Caco-2 (cell line): ENCODE data around the gene PPFIA3. TPM values are rescaled to one million over a fixed set of nuclear protein-coding genes. Genes with fewer than 3 reads are reported as not detected.

Experiments used
- BruUV-seq: library from RNA; stranded (reverse); fragments of 400-500 nt; replicated peaks from 2 replicates; lab custom pipeline; 2021; lab: Mats Ljungman, UMichigan
- CTCF ChIA-PET: fragments of 300-600 bp; sonication (Branson Sonifier 250); formaldehyde crosslinking; loops from one replicate; lab custom pipeline; 2022; ENCODE audit warnings: antibody characterized with exemption; lab: Charles Lee
- POLR2A ChIA-PET: fragments of 300-600 bp; sonication (Branson Sonifier 250); formaldehyde crosslinking; loops from one replicate; lab custom pipeline; 2022; ENCODE audit warnings: antibody characterized with exemption; lab: Charles Lee
- DNase-seq, 2 experiments: peaks; one replicate each; pipeline versions ENCODE4 v3.0.0 to v3.0.0-alpha.2; 2020 to 2022
- H3K27me3 ChIP-seq: replicated peaks from 2 replicates; pipeline ENCODE4 v1.6.0; 2011; ENCODE audit warnings: low read length; ENCODE audit not compliant: control insufficient read depth, insufficient read depth
- H3K36me3 ChIP-seq: 2 replicates; pipeline ENCODE4 v1.5.1; 2011; ENCODE audit warnings: low read length; ENCODE audit not compliant: control insufficient read depth, insufficient read depth
- H3K4me1 ChIP-seq: fragments of 250-450 bp; sonication (Bioruptor Pico); 2 replicates; pipeline ENCODE4 v1.5.1; 2020; ENCODE audit warnings: mild to moderate bottlenecking
- H3K4me3 ChIP-seq: 2 replicates; pipeline ENCODE4 v1.5.1; 2011; ENCODE audit warnings: low read depth, mild to moderate bottlenecking, control low read depth, low read length
- H3K9me3 ChIP-seq: fragments of 250-450 bp; sonication (Bioruptor Pico); 2 replicates; pipeline ENCODE4 v1.5.1; 2020; ENCODE audit warnings: mild to moderate bottlenecking, moderate library complexity
- H3K27ac Mint-ChIP-seq: one replicate; pipeline ENCODE4 v1.8.0; 2022; ENCODE audit warnings: mixed read lengths; ENCODE audit not compliant: unreplicated experiment
- H3K27me3 Mint-ChIP-seq: one replicate; pipeline ENCODE4 v1.8.0; 2022; ENCODE audit warnings: mixed read lengths; ENCODE audit not compliant: insufficient read depth, unreplicated experiment
- H3K36me3 Mint-ChIP-seq: one replicate; pipeline ENCODE4 v1.8.0; 2022; ENCODE audit warnings: mild to moderate bottlenecking, mixed read lengths; ENCODE audit not compliant: insufficient read depth, unreplicated experiment
- H3K4me1 Mint-ChIP-seq: one replicate; pipeline ENCODE4 v1.8.0; 2022; ENCODE audit warnings: low read depth, mixed read lengths; ENCODE audit not compliant: unreplicated experiment
- H3K4me3 Mint-ChIP-seq: one replicate; pipeline ENCODE4 v1.8.0; 2022; ENCODE audit warnings: mild to moderate bottlenecking, moderate library complexity, mixed read lengths; ENCODE audit not compliant: unreplicated experiment
- H3K9me3 Mint-ChIP-seq: one replicate; pipeline ENCODE4 v1.8.0; 2022; ENCODE audit warnings: mixed read lengths; ENCODE audit not compliant: unreplicated experiment
- CTCF ChIP-seq, 2 experiments: fragments of 200-600 bp in 1 of 2; IDR thresholded peaks; 1 replicate in 1 of 2; 2 replicates in 1 of 2; pipeline versions ENCODE4 v1.5.1 to v1.8.0; 2011 to 2022; ENCODE audit warnings: antibody characterized with exemption in 1 of 2, control low read depth in 1 of 2, inconsistent platforms in 1 of 2, low read depth in 1 of 2, low read length in 1 of 2, mild to moderate bottlenecking in 1 of 2, moderate library complexity in 1 of 2; ENCODE audit not compliant: insufficient read depth in 1 of 2, severe bottlenecking in 1 of 2, unreplicated experiment in 1 of 2
- intact Hi-C: fragments of 100-400 bp; cut with micrococcal nuclease; formaldehyde crosslinking; loops from one replicate; pipeline ENCODE4 v1.10.0; 2022; ENCODE audit not compliant: unreplicated experiment
- total RNA-seq: library from RNA; stranded (reverse); gene quantifications from 2 replicates; pipeline ENCODE4 v1.2.3, GENCODE V29; 2022

Gene PPFIA3
- total RNA-seq, 1 experiment from 2014 or later: 11.8 TPM

GRCh38 chr19:49182848-49183375, 63.6 kb downstream of the PPFIA3 start:
- ChIA-PET POLR2A (no interaction called here), CTCF (interaction anchor here (0.9 kb wide), 1 partner anchor 16 kb away, joined by 3 read pairs; no protein-coding TSS in a partner anchor)
- peaks cover 2% of the 10 kb centered on the region; the same call in 1 of the 2 replicates for H3K9me3 ChIP-seq
- Mint-ChIP-seq H3K4me1 (no peaks in the 10 kb centered on the region), H3K9me3 (peaks cover 24% of the 10 kb centered on the region), H3K36me3 (peaks cover 14% of the 10 kb centered on the region), H3K27me3 (no peaks in the 10 kb centered on the region), H3K4me3 (no peak overlapping the region), H3K27ac (no peak overlapping the region)
- no peak overlapping the region for H3K4me3 ChIP-seq
- no peak for DNase-seq
- BruUV-seq: no TSS peak
- TF ChIP-seq CTCF (IDR thresholded peaks at IDR 0.05; ENCODE audit: insufficient read depth in 1 of 2, low read depth in 1 of 2, low read length in 1 of 2, severe bottlenecking in 1 of 2, unreplicated experiment in 1 of 2): no peak
- intact Hi-C loops: no loop called here
- H3K4me1 ChIP-seq: no peaks in the 10 kb centered on the region
- H3K36me3 ChIP-seq: no peaks in the 10 kb centered on the region
- no peaks in the 10 kb centered on the region for H3K27me3 ChIP-seq

GRCh38 chr19:49186108-49186507, 66.8 kb downstream of the PPFIA3 start:
- CTCF ChIA-PET: interaction anchor here (1.1 to 1.2 kb wide), 2 partner anchors 13 to 58 kb away, joined by 4 to 5 read pairs; no protein-coding TSS in a partner anchor
- no peaks in the 10 kb centered on the region for H3K4me1 ChIP-seq
- Mint-ChIP-seq H3K27me3 (no peaks in the 10 kb centered on the region), H3K36me3 (peaks cover 26% of the 10 kb centered on the region), H3K27ac (no peak overlapping the region), H3K9me3 (peaks cover 24% of the 10 kb centered on the region), H3K4me1 (no peaks in the 10 kb centered on the region), H3K4me3 (no peak overlapping the region)
- no peaks in the 10 kb centered on the region for H3K36me3 ChIP-seq
- no peaks in the 10 kb centered on the region for H3K27me3 ChIP-seq
- POLR2A ChIA-PET: interaction anchor here (0.6 kb wide), 1 partner anchor 88 kb away, joined by 3 read pairs; no protein-coding TSS in a partner anchor
- TF ChIP-seq CTCF (IDR thresholded peaks at IDR 0.05; ENCODE audit: insufficient read depth in 1 of 2, low read depth in 1 of 2, low read length in 1 of 2, severe bottlenecking in 1 of 2, unreplicated experiment in 1 of 2): no peak
- no peak overlapping the region for H3K4me3 ChIP-seq
- intact Hi-C loops: no loop called here
- H3K9me3 ChIP-seq: peaks cover 2% of the 10 kb centered on the region; the same call in 1 of the 2 replicates
- no peak for DNase-seq
- no TSS peak for BruUV-seq

DNA sequence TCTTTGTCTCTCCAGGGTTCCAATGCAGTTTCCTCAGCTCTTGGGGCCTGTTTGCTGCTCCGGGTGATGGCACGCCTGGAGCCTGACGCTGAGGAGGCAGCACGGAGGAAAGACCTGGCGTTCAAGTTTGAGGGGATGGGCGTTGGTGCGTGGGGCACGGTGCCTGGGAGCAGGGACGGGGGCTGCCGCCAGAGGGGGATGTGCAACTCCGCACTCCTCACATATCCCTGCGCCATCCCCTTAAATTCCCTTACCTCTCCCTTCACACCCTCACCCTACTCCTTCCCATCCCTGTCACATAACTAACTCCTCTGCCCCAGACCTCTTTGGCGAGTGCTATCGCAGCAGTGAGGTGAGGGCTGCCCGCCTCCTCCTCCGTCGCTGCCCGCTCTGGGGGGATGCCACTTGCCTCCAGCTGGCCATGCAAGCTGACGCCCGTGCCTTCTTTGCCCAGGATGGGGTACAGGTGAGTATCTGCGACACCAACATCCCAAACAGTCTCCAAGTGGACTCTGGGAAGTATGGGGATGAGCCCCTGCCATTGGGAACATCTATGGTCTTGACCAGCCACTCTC, 69.4 kb downstream of the PPFIA3 start:
- no peak overlapping the region for H3K4me3 ChIP-seq
- Mint-ChIP-seq H3K9me3 (peaks cover 8% of the 10 kb centered on the region), H3K27me3 (no peaks in the 10 kb centered on the region), H3K4me1 (no peaks in the 10 kb centered on the region), H3K36me3 (peaks cover 30% of the 10 kb centered on the region), H3K4me3 (no peak overlapping the region), H3K27ac (no peak overlapping the region)
- no peak for TF ChIP-seq CTCF (IDR thresholded peaks at IDR 0.05; ENCODE audit: insufficient read depth in 1 of 2, low read depth in 1 of 2, low read length in 1 of 2, severe bottlenecking in 1 of 2, unreplicated experiment in 1 of 2)
- intact Hi-C loops: no loop called here
- H3K4me1 ChIP-seq: no peaks in the 10 kb centered on the region
- CTCF ChIA-PET: interaction anchor here (0.7 kb wide), 1 partner anchor 140 kb away, joined by 3 read pairs; no protein-coding TSS in a partner anchor
- no peaks in the 10 kb centered on the region for H3K27me3 ChIP-seq
- DNase-seq: no peak
- no peaks in the 10 kb centered on the region for H3K36me3 ChIP-seq
- H3K9me3 ChIP-seq: peaks cover 2% of the 10 kb centered on the region; the same call in 1 of the 2 replicates
- no TSS peak for BruUV-seq
- POLR2A ChIA-PET: no interaction called here
